IMR-90 (cell line): ENCODE results near the gene PPP1R14D. TPM values are rescaled to one million over a fixed set of nuclear protein-coding genes. Genes with fewer than 3 reads are reported as not detected.

Source experiments
- ATAC-seq: fragments of 200-7000 bp; cut with Tn5 transposase; 2 replicates; pipeline ENCODE4 v1.9.1; 2020; ENCODE audit warnings: low read depth, mild to moderate bottlenecking, moderate library complexity
- BruUV-seq: library from RNA; stranded (reverse); fragments of 400-500 nt; replicated peaks from 2 replicates; lab custom pipeline; 2021; lab: Mats Ljungman, UMichigan
- CTCF ChIA-PET: fragments of 300-600 bp; formaldehyde crosslinking; extraction: SDS; loops from one replicate; lab custom pipeline; 2021; ENCODE audit warnings: antibody characterized with exemption; lab: Yijun Ruan, JAX
- POLR2A ChIA-PET: fragments of 300-600 bp; sonication (Branson Sonifier 250); formaldehyde crosslinking; loops from one replicate; lab custom pipeline; 2022; ENCODE audit warnings: antibody characterized with exemption; ENCODE audit not compliant: unreplicated experiment; lab: Charles Lee
- DNase-seq: peaks from one replicate; pipeline ENCODE4 v3.0.0; 2013
- H2AFZ ChIP-seq: replicated peaks from 2 replicates; pipeline ENCODE3; 2013; ENCODE audit warnings: low read length, mild to moderate bottlenecking; ENCODE audit not compliant: poor library complexity
- H2AK5ac ChIP-seq: 2 replicates; pipeline ENCODE4 v1.6.1; 2013; ENCODE audit warnings: low read depth, low read length, inconsistent platforms
- H2AK9ac ChIP-seq: replicated peaks from 2 replicates; pipeline ENCODE3; 2013; ENCODE audit warnings: mild to moderate bottlenecking, low read depth, low read length, moderate library complexity; ENCODE audit not compliant: poor library complexity
- H2BK120ac ChIP-seq: 2 replicates; pipeline ENCODE4 v1.6.1; 2013; ENCODE audit warnings: low read depth, low read length, inconsistent platforms
- H2BK15ac ChIP-seq: 3 replicates; pipeline ENCODE4 v1.6.1; 2013; ENCODE audit warnings: low read depth, low read length, inconsistent platforms
- H2BK20ac ChIP-seq: 2 replicates; pipeline ENCODE4 v1.6.1; 2013; ENCODE audit warnings: low read depth, mild to moderate bottlenecking, inconsistent platforms, low read length, moderate library complexity
- H2BK5ac ChIP-seq: 2 replicates; pipeline ENCODE4 v1.6.1; 2013; ENCODE audit warnings: mild to moderate bottlenecking, low read depth, low read length, inconsistent platforms; ENCODE audit not compliant: poor library complexity, severe bottlenecking
- H3K14ac ChIP-seq: replicated peaks from 2 replicates; pipeline ENCODE4 v1.6.1; 2013; ENCODE audit warnings: low read depth, low read length, inconsistent platforms
- H3K18ac ChIP-seq: 2 replicates; pipeline ENCODE4 v1.6.1; 2013; ENCODE audit warnings: low read depth, low read length, control low read depth
- H3K23ac ChIP-seq: 2 replicates; pipeline ENCODE4 v1.6.1; 2013; ENCODE audit warnings: low read depth, low read length, inconsistent platforms
- H3K27ac ChIP-seq: 2 replicates; pipeline ENCODE4 v1.5.1; 2013; ENCODE audit warnings: mild to moderate bottlenecking, control low read depth, low read length; ENCODE audit not compliant: insufficient read depth
- H3K27me3 ChIP-seq: 2 replicates; pipeline ENCODE4 v1.6.1; 2013; ENCODE audit warnings: low read length; ENCODE audit not compliant: control insufficient read depth, insufficient read depth
- H3K36me3 ChIP-seq: 2 replicates; pipeline ENCODE4 v1.6.1; 2013; ENCODE audit warnings: low read length, mixed read lengths; ENCODE audit not compliant: control insufficient read depth, insufficient read depth
- H3K4ac ChIP-seq: 2 replicates; pipeline ENCODE4 v1.6.1; 2013; ENCODE audit warnings: low read depth, low read length, inconsistent platforms
- H3K4me1 ChIP-seq: 2 replicates; pipeline ENCODE4 v1.6.1; 2013; ENCODE audit warnings: low read length, mixed read lengths; ENCODE audit not compliant: control insufficient read depth, insufficient read depth
- H3K4me2 ChIP-seq: 2 replicates; pipeline ENCODE4 v1.6.1; 2013; ENCODE audit warnings: low read depth, mild to moderate bottlenecking, control low read depth, low read length, moderate library complexity
- H3K4me3 ChIP-seq: 2 replicates; pipeline ENCODE4 v1.5.1; 2013; ENCODE audit warnings: low read depth, mild to moderate bottlenecking, control low read depth, low read length, moderate library complexity; ENCODE audit not compliant: insufficient read depth
- H3K56ac ChIP-seq: 2 replicates; pipeline ENCODE4 v1.6.1; 2013; ENCODE audit warnings: low read length, inconsistent platforms; ENCODE audit not compliant: insufficient read depth; ENCODE audit errors: extremely low read depth
- H3K79me1 ChIP-seq, 2 experiments: 2 replicates each; pipeline ENCODE4 v1.6.1; 2013; ENCODE audit warnings: low read length in 2 of 2, inconsistent platforms in 1 of 2, low read depth in 1 of 2
- H3K9ac ChIP-seq: 2 replicates; pipeline ENCODE4 v1.6.1; 2013; ENCODE audit warnings: low read depth, low read length, control low read depth
- H3K9me1 ChIP-seq: 2 replicates; pipeline ENCODE4 v1.6.1; 2013; ENCODE audit warnings: low read length, inconsistent platforms; ENCODE audit not compliant: insufficient read depth
- H3K9me3 ChIP-seq: 2 replicates; pipeline ENCODE4 v1.6.1; 2013; ENCODE audit warnings: low read length; ENCODE audit not compliant: control insufficient read depth, insufficient read depth
- H4K20me1 ChIP-seq: 2 replicates; pipeline ENCODE4 v1.6.1; 2013; ENCODE audit warnings: low read length, inconsistent platforms; ENCODE audit not compliant: insufficient read depth
- H4K5ac ChIP-seq: 2 replicates; pipeline ENCODE4 v1.6.1; 2013; ENCODE audit warnings: mild to moderate bottlenecking, low read depth, low read length, control low read depth
- H4K8ac ChIP-seq, 2 experiments: 2 replicates each; pipeline ENCODE4 v1.6.1; 2013; ENCODE audit warnings: low read depth in 2 of 2, low read length in 2 of 2, control low read depth in 1 of 2, inconsistent platforms in 1 of 2
- H4K91ac ChIP-seq: 2 replicates; pipeline ENCODE4 v1.6.1; 2013; ENCODE audit warnings: low read depth, low read length, inconsistent platforms; ENCODE audit not compliant: insufficient read depth
- CEBPB ChIP-seq: IDR thresholded peaks from 2 replicates; pipeline ENCODE4 v1.6.1; 2012; ENCODE audit warnings: low read depth, low read length, improper control_type of control experiment
- CHD1 ChIP-seq: IDR thresholded peaks from 2 replicates; pipeline ENCODE4 v1.6.1; 2012; ENCODE audit warnings: low read depth, low read length, improper control_type of control experiment
- ELK1 ChIP-seq: fragments of 150-350 bp; IDR thresholded peaks from 2 replicates; pipeline ENCODE4 v1.6.1; 2016; ENCODE audit warnings: low read depth, mild to moderate bottlenecking, low read length, moderate library complexity, borderline replicate concordance
- FOS ChIP-seq: fragments of 150-350 bp; IDR thresholded peaks from 2 replicates; pipeline ENCODE4 v1.6.1; 2016; ENCODE audit warnings: low read depth, low read length
- MAFK ChIP-seq: IDR thresholded peaks from 2 replicates; pipeline ENCODE4 v1.6.1; 2012; ENCODE audit warnings: low read depth, low read length, improper control_type of control experiment
- MAZ ChIP-seq: IDR thresholded peaks from 2 replicates; pipeline ENCODE4 v1.6.1; 2012; ENCODE audit warnings: low read depth, mild to moderate bottlenecking, low read length, improper control_type of control experiment, moderate library complexity, borderline replicate concordance
- MXI1 ChIP-seq: IDR thresholded peaks from 2 replicates; pipeline ENCODE4 v1.6.1; 2012; ENCODE audit warnings: low read depth, mild to moderate bottlenecking, low read length, moderate library complexity, borderline replicate concordance
- NFE2L2 ChIP-seq: fragments of 150-350 bp; IDR thresholded peaks from 2 replicates; pipeline ENCODE4 v1.6.1; 2016; ENCODE audit warnings: low read depth, mild to moderate bottlenecking, low read length
- POLR2A ChIP-seq: IDR thresholded peaks from 2 replicates; pipeline ENCODE4 v1.6.1; 2012; ENCODE audit warnings: mild to moderate bottlenecking, low read depth, low read length
- RCOR1 ChIP-seq: IDR thresholded peaks from 2 replicates; pipeline ENCODE4 v1.6.1; 2012; ENCODE audit warnings: mild to moderate bottlenecking, low read length, improper control_type of control experiment; ENCODE audit not compliant: insufficient replicate concordance
- RFX5 ChIP-seq: IDR thresholded peaks from 2 replicates; pipeline ENCODE4 v1.8.0; 2012; ENCODE audit warnings: low read depth, mild to moderate bottlenecking, low read length, moderate library complexity
- SMC3 ChIP-seq: fragments of 150-350 bp; IDR thresholded peaks from 2 replicates; pipeline ENCODE4 v1.6.1; 2016; ENCODE audit warnings: low read depth, mild to moderate bottlenecking, antibody characterized with exemption, low read length, moderate library complexity
- USF2 ChIP-seq: fragments of 150-350 bp; IDR thresholded peaks from 2 replicates; pipeline ENCODE4 v1.6.1; 2017; ENCODE audit warnings: mild to moderate bottlenecking, antibody characterized with exemption, low read length, low read depth
- WGBS, 2 experiments: methylation state at CpG; one replicate each; pipeline versions ENCODE4 v1.1.5 to v1.1.7; 2013; ENCODE audit warnings: missing lambda C conversion rate in 2 of 2; ENCODE audit not compliant: insufficient read length in 1 of 2; ENCODE audit errors: extremely low coverage in 2 of 2; 5-methylcytosine and 5-hydroxymethylcytosine counted together
- dilution Hi-C: fragments of 300-500 bp; cut with HindIII; formaldehyde crosslinking; loops from one replicate; pipeline ENCODE4 v1.14.3; 2018; ENCODE audit warnings: low sequenced_read_pairs; ENCODE audit not compliant: unreplicated experiment
- in situ Hi-C: fragments of 300-500 bp; cut with MboI; formaldehyde crosslinking; loops from 3 replicates; pipeline ENCODE4 v1.14.3; 2019; ENCODE audit warnings: low sequenced_read_pairs, inconsistent platforms, mixed read lengths
- intact Hi-C: fragments of 100-400 bp; cut with micrococcal nuclease; formaldehyde crosslinking; loops from 2 replicates; pipeline ENCODE4 v1.10.0; 2022
- polyA plus RNA-seq, 3 experiments: library from polyadenylated mRNA; depleted of rRNA; stranded (reverse); fragments of >200 nt; gene quantifications; 2 replicates each; pipeline ENCODE4 v1.2.3, GENCODE V29; 2012; ENCODE audit warnings: low replicate concordance in 1 of 3
- total RNA-seq: library from RNA; depleted of rRNA; stranded (reverse); fragments of >200 nt; gene quantifications from 2 replicates; pipeline ENCODE4 v1.2.3, GENCODE V29; 2012

Gene PPP1R14D
- total and polyA plus RNA-seq, 2 of the 4 experiments (the other 2 are of a cell fraction) = not detected

- 93% methylated on average over 5 of the region's 8 CpGs; no CpG with 5 or more reads in 1 of the 2 experiments for WGBS, 2 experiments
- TF ChIP-seq USF2 (no peak), POLR2A (no peak), FOS (no peak), CEBPB (no peak), MAZ (no peak), CHD1 (no peak), RFX5 (no peak), ELK1 (no peak), MAFK (no peak), RCOR1 (no peak), SMC3 (no peak), MXI1 (no peak), NFE2L2 (no peak)
- ATAC-seq = no peak
- peaks cover 45 to 78% of the 10 kb centered on the region in 2 experiments for H3K79me1 ChIP-seq
- no peak overlapping the region for H4K8ac ChIP-seq
- H2BK20ac ChIP-seq = no peak overlapping the region
- intact Hi-C loops = no loop called here
- H3K4me1 ChIP-seq = peaks cover 13% of the 10 kb centered on the region
- H2AK9ac ChIP-seq = no peak overlapping the region
- no peak overlapping the region for H3K56ac ChIP-seq
- H3K27me3 ChIP-seq = no peaks in the 10 kb centered on the region
- no peak overlapping the region for H3K14ac ChIP-seq
- no peak overlapping the region for H4K91ac ChIP-seq
- BruUV-seq = no TSS peak
- in situ Hi-C loops = no loop called here
- no peak for DNase-seq
- ChIA-PET CTCF (interaction anchor here (0.6 kb wide), 1 partner anchor 247 kb away, joined by 3 read pairs; no protein-coding TSS in a partner anchor), POLR2A (no interaction called here)
- H3K4ac ChIP-seq = no peak overlapping the region
- H2BK120ac ChIP-seq = no peak overlapping the region
- H4K5ac ChIP-seq = no peak overlapping the region
- no peak overlapping the region for H3K23ac ChIP-seq
- no peak overlapping the region for H2AFZ ChIP-seq
- no peak overlapping the region for H2BK5ac ChIP-seq
- peaks cover 14% of the 10 kb centered on the region; the same call in 1 of the 2 replicates for H3K9me1 ChIP-seq
- H3K9me3 ChIP-seq = no peaks in the 10 kb centered on the region
- no peak overlapping the region for H3K9ac ChIP-seq
- H2BK15ac ChIP-seq = no peak overlapping the region
- no peak overlapping the region for H2AK5ac ChIP-seq
- no peak overlapping the region for H3K4me2 ChIP-seq
- H3K4me3 ChIP-seq = no peak overlapping the region
- dilution Hi-C loops = no loop called here
- H3K18ac ChIP-seq = no peak overlapping the region
- H3K36me3 ChIP-seq = peaks cover 2% of the 10 kb centered on the region; the same call in 1 of the 2 replicates
- no peak overlapping the region for H3K27ac ChIP-seq
- H4K20me1 ChIP-seq = peaks cover 42% of the 10 kb centered on the region; the same call in 1 of the 2 replicates
Measured at GRCh38 chr15:40789999-40790398, 38.5 kb downstream of the PPP1R14D start.
